B cell (primary cell): ENCODE measurements around the gene CLEC4E. TPM values are rescaled to one million over a fixed set of nuclear protein-coding genes. Genes with fewer than 3 reads are reported as not detected.

Experiments
- ATAC-seq: fragments of 200-7000 bp; cut with Tn5 transposase; one replicate; pipeline ENCODE4 v1.10.0; 2021; ENCODE audit warnings: low read depth, mild to moderate bottlenecking, moderate number of reproducible peaks, moderate library complexity
- CTCF ChIA-PET: fragments of 350-600 bp; sonication (Branson Sonifier 250); formaldehyde crosslinking; loops from one replicate; lab custom pipeline; 2021; ENCODE audit warnings: antibody characterized with exemption, inconsistent platforms; lab: Charles Lee
- POLR2A ChIA-PET: fragments of 350-600 bp; sonication (Branson Sonifier 250); formaldehyde crosslinking; loops from one replicate; lab custom pipeline; 2021; ENCODE audit warnings: antibody characterized with exemption; lab: Charles Lee
- DNase-seq: peaks from one replicate; pipeline ENCODE4 v3.0.0; 2013
- H2AFZ ChIP-seq: 2 replicates; pipeline ENCODE4 v1.6.1; 2012; ENCODE audit warnings: mild to moderate bottlenecking, low read depth, low read length; ENCODE audit not compliant: insufficient read depth, poor library complexity, severe bottlenecking
- H3K27ac ChIP-seq, 2 donors: 1 replicate in 1 of 2; 2 replicates in 1 of 2; pipeline ENCODE4 v1.5.1; 2012 to 2013; ENCODE audit warnings: low read length in 2 of 2, mild to moderate bottlenecking in 2 of 2, moderate library complexity in 1 of 2
- H3K27me3 ChIP-seq, 4 experiments: fragments of 200-600 bp in 1 of 4; sonication (generic) in 1 of 4; replicated peaks in 1 of 4; 1 replicate in 2 of 4; 2 replicates in 2 of 4; pipeline versions ENCODE4 v1.6.1 to v1.7.0; 2013 to 2016; ENCODE audit warnings: low read length in 3 of 4, mild to moderate bottlenecking in 2 of 4, mixed read lengths in 1 of 4, moderate library complexity in 1 of 4; ENCODE audit not compliant: insufficient read depth in 4 of 4, control insufficient read depth in 3 of 4; ENCODE audit errors: control extremely low read depth in 1 of 4
- H3K36me3 ChIP-seq, 2 experiments: replicated peaks in 1 of 2; 1 replicate in 1 of 2; 2 replicates in 1 of 2; pipeline versions ENCODE4 v1.6.1 to v1.7.1; 2013; ENCODE audit warnings: low read length in 1 of 2; ENCODE audit not compliant: insufficient read depth in 2 of 2, control insufficient read depth in 1 of 2; ENCODE audit errors: control extremely low read depth in 1 of 2, extremely low read depth in 1 of 2
- H3K4me1 ChIP-seq, 2 donors: fragments of 200-600 bp in 1 of 2; sonication (generic) in 1 of 2; 1 replicate in 1 of 2; 2 replicates in 1 of 2; pipeline versions ENCODE4 v1.5.1 to v1.6.1; 2013 to 2017; ENCODE audit warnings: low read length in 2 of 2; ENCODE audit not compliant: control insufficient read depth in 2 of 2, insufficient read depth in 2 of 2
- H3K4me2 ChIP-seq: replicated peaks from 2 replicates; pipeline ENCODE3; 2012; ENCODE audit warnings: mild to moderate bottlenecking, low read depth, low read length; ENCODE audit not compliant: poor library complexity, severe bottlenecking
- H3K4me3 ChIP-seq, 5 experiments: fragments of 200-600 bp in 1 of 5; sonication (generic) in 1 of 5; 1 replicate in 3 of 5; 2 replicates in 2 of 5; pipeline versions ENCODE4 v1.5.1 to v1.7.0; 2011 to 2016; ENCODE audit warnings: low read length in 4 of 5, mild to moderate bottlenecking in 4 of 5, low read depth in 2 of 5, control low read depth in 1 of 5, moderate library complexity in 1 of 5; ENCODE audit not compliant: insufficient read depth in 1 of 5; ENCODE audit errors: control extremely low read depth in 1 of 5, extremely low read depth in 1 of 5
- H3K79me2 ChIP-seq: fragments of 200-600 bp; sonication (generic); one replicate; pipeline ENCODE4 v1.6.0; 2016; ENCODE audit warnings: low read length; ENCODE audit not compliant: control insufficient read depth, insufficient read depth
- H3K9ac ChIP-seq: fragments of 200-600 bp; sonication (generic); 2 replicates; pipeline ENCODE4 v1.6.1; 2017; ENCODE audit warnings: mild to moderate bottlenecking, low read length, moderate library complexity
- H3K9me3 ChIP-seq, 3 donors: one replicate each; pipeline versions ENCODE4 v1.6.1 to v1.7.1; 2013; ENCODE audit warnings: low read length in 2 of 3; ENCODE audit not compliant: control insufficient read depth in 2 of 3, insufficient read depth in 1 of 3; ENCODE audit errors: control extremely low read depth in 1 of 3
- H4K20me1 ChIP-seq: 2 replicates; pipeline ENCODE4 v1.6.0; 2012; ENCODE audit warnings: mild to moderate bottlenecking, low read length; ENCODE audit not compliant: insufficient read depth, control insufficient read depth, poor library complexity, severe bottlenecking
- H3K27ac Mint-ChIP-seq: one replicate; pipeline ENCODE4 v1.8.0; 2021; ENCODE audit warnings: mixed read lengths
- H3K27me3 Mint-ChIP-seq: one replicate; pipeline ENCODE4 v1.8.0; 2021; ENCODE audit warnings: mixed read lengths
- H3K4me1 Mint-ChIP-seq: one replicate; pipeline ENCODE4 v1.8.0; 2021; ENCODE audit warnings: mixed read lengths
- H3K4me3 Mint-ChIP-seq: one replicate; pipeline ENCODE4 v1.8.0; 2021; ENCODE audit warnings: mixed read lengths
- H3K9me3 Mint-ChIP-seq: one replicate; pipeline ENCODE4 v1.8.0; 2022; ENCODE audit warnings: mixed read lengths; ENCODE audit not compliant: insufficient read depth
- CTCF ChIP-seq: fragments of 200-600 bp; IDR thresholded peaks from one replicate; pipeline ENCODE4 v1.8.0; 2022; ENCODE audit warnings: antibody characterized with exemption, mild to moderate bottlenecking
- EZH2 ChIP-seq: IDR thresholded peaks from 2 replicates; pipeline ENCODE4 v1.6.1; 2012; ENCODE audit warnings: borderline replicate concordance, low read depth, mild to moderate bottlenecking, moderate library complexity, low read length; ENCODE audit not compliant: insufficient read depth, poor library complexity, severe bottlenecking
- WGBS: methylation state at CpG from one replicate; pipeline ENCODE4 v1.1.5; 2013; ENCODE audit warnings: missing lambda C conversion rate; ENCODE audit not compliant: insufficient coverage; 5-methylcytosine and 5-hydroxymethylcytosine counted together
- intact Hi-C: fragments of 100-400 bp; cut with micrococcal nuclease; formaldehyde crosslinking; loops from one replicate; pipeline ENCODE4 v1.10.0; 2022
- polyA plus RNA-seq: library from polyadenylated mRNA; depleted of rRNA; stranded (reverse); fragments of >200 nt; gene quantifications from 2 replicates; pipeline ENCODE4 v1.2.3, GENCODE V29; 2012
- total RNA-seq, 2 donors: library from RNA; stranded (reverse); fragments of 120-200 nt in 1 of 2; gene quantifications; 1 replicate in 1 of 2; 2 replicates in 1 of 2; pipeline versions ENCODE4 v1.2.3 to v1.2.4, GENCODE V29; 2013 to 2022

Gene CLEC4E
- total and polyA plus RNA-seq, 2 donors (not counting 1 experiment from before 2014, with no cell fraction given): 0.06 TPM; not detected in 1

DNA sequence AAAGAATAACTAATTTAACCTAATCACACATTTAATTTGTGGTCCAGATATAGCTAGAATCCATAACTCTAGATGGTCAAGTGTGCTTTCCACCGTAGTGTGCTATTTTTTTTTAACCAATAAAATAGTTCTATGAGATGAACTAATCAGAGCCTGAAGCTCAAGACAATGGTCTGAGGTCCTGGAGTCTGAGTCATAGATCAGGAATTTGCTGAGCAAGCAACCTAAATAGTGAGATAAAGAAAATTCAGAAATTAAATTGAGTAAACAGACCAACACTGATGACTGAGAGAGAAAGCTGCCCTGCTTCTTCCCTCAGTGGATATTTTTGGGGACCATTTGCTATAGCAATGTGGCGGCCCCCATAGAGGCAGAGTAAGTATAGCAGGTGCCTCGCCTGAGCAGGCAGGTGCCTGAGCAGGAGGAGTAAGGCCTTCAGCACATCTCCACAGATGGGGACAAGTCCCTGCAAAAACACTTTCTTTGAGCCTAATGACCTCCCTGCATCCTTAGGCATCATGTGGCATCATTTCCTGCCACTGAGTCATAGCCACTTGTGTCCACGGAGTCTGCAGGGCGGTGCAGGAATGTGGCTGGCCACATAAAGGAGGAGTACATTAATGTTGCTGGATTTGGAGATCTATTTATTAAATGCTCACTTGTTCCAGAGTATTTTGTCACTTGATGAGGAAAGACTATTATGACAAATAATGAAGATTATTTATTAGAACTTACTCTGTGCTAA is 13.9 kb upstream of the CLEC4E start:
- Histone ChIP-seq H2AFZ (no peak overlapping the region), H3K9ac (no peak overlapping the region), H3K79me2 (no peaks in the 10 kb centered on the region), H3K4me1 (no peaks in the 10 kb centered on the region), H3K4me2 (no peak overlapping the region), H3K36me3 (no peaks in the 10 kb centered on the region), H3K9me3 (no peaks in the 10 kb centered on the region), H3K27me3 (no peaks in the 10 kb centered on the region), H4K20me1 (no peaks in the 10 kb centered on the region), H3K4me3 (no peak overlapping the region), H3K27ac (no peak overlapping the region)
- Mint-ChIP-seq H3K27ac (no peak overlapping the region), H3K27me3 (no peaks in the 10 kb centered on the region), H3K4me1 (no peaks in the 10 kb centered on the region), H3K4me3 (no peak overlapping the region), H3K9me3 (no peaks in the 10 kb centered on the region)
- DNase-seq (no peak), ATAC-seq (no peak)
- intact Hi-C loops: no loop called here
- 83% methylated on average over 1 of the region's 5 CpGs for WGBS
- no peak for TF ChIP-seq CTCF
- ChIA-PET CTCF (interaction anchor here (5.6 kb wide), 1 partner anchor 10 kb away, joined by 28 read pairs; no protein-coding TSS in a partner anchor), POLR2A (no interaction called here)

GRCh38 chr12:8553088-8553627 is 12.5 kb upstream of the CLEC4E start:
- no peak overlapping the region for H3K9ac ChIP-seq
- no peak overlapping the region for H3K4me2 ChIP-seq
- TF ChIP-seq EZH2 (no peak), CTCF (no peak)
- no peaks in the 10 kb centered on the region for H3K27me3 Mint-ChIP-seq
- ChIA-PET POLR2A (no interaction called here), CTCF (interaction anchor here (0.7 to 5.6 kb wide), 2 partner anchors 9 to 486 kb away, joined by 3 to 28 read pairs; no protein-coding TSS in a partner anchor)
- no peak overlapping the region for H2AFZ ChIP-seq
- H3K4me1 ChIP-seq: no peaks in the 10 kb centered on the region
- H3K4me1 Mint-ChIP-seq: no peaks in the 10 kb centered on the region
- no peak overlapping the region for H3K27ac Mint-ChIP-seq
- no peaks in the 10 kb centered on the region for H3K79me2 ChIP-seq
- H3K27ac ChIP-seq: no peak overlapping the region
- ATAC-seq (no peak), DNase-seq (no peak)
- no CpG with 5 or more reads among the region's 6 CpGs for WGBS
- H3K27me3 ChIP-seq: no peaks in the 10 kb centered on the region
- intact Hi-C loops: no loop called here
- H3K9me3 Mint-ChIP-seq: no peaks in the 10 kb centered on the region
- no peaks in the 10 kb centered on the region for H4K20me1 ChIP-seq
- H3K36me3 ChIP-seq: no peaks in the 10 kb centered on the region
- no peak overlapping the region for H3K4me3 Mint-ChIP-seq
- H3K4me3 ChIP-seq: no peak overlapping the region
- H3K9me3 ChIP-seq: no peaks in the 10 kb centered on the region
